Retinal pigment epithelial cell (primary cell): ENCODE results near the gene SP2.

Experiments used
- DNase-seq: peaks from one replicate; pipeline ENCODE4 v3.0.0-alpha.2; 2010; ENCODE audit warnings: low read depth
- H3K4me3 ChIP-seq: 2 replicates; pipeline ENCODE4 v1.5.1; 2011; ENCODE audit warnings: mild to moderate bottlenecking, low read length, control low read depth, moderate library complexity
- CTCF ChIP-seq: conservative IDR thresholded peaks from 2 replicates; pipeline ENCODE4 v1.5.1; 2011; ENCODE audit warnings: low read depth, low read length, control low read depth, inconsistent platforms

Gene SP2

DNA sequence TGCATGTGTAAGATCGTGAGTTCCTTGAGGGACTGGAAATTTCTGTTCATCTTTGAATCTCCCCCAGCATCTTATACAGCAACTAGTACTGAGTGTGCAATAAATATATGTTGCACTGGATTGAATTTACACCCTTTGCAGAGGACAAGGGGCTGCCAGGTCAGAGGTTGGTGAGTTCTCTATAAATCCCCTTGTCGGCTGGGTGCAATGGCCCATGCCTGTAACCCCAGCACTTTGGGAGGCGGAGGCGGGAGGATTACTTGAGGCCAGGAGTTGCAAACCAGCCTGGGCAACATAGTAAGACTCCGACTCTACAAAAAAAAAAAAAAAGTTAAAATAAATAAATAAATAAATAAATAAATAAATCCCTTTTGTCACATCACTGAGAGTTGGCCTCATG lies 35.6 kb upstream of the SP2 start:
- no peak for TF ChIP-seq CTCF
- no peak overlapping the region for H3K4me3 ChIP-seq
- DNase-seq: no peak

- DNase-seq: peak; percentile 43
- H3K4me3 ChIP-seq: no peak overlapping the region
- TF ChIP-seq CTCF: no peak
Measured at GRCh38 chr17:47862621-47863440, 33.2 kb upstream of the SP2 start.

GRCh38 chr17:47864791-47865216 lies 31.2 kb upstream of the SP2 start:
- DNase-seq: no peak
- TF ChIP-seq CTCF: no peak
- H3K4me3 ChIP-seq: no peak overlapping the region

- H3K4me3 ChIP-seq: no peak overlapping the region
- no peak for TF ChIP-seq CTCF
- no peak for DNase-seq
Measured at GRCh38 chr17:47866941-47867340, 29.1 kb upstream of the SP2 start.

DNA sequence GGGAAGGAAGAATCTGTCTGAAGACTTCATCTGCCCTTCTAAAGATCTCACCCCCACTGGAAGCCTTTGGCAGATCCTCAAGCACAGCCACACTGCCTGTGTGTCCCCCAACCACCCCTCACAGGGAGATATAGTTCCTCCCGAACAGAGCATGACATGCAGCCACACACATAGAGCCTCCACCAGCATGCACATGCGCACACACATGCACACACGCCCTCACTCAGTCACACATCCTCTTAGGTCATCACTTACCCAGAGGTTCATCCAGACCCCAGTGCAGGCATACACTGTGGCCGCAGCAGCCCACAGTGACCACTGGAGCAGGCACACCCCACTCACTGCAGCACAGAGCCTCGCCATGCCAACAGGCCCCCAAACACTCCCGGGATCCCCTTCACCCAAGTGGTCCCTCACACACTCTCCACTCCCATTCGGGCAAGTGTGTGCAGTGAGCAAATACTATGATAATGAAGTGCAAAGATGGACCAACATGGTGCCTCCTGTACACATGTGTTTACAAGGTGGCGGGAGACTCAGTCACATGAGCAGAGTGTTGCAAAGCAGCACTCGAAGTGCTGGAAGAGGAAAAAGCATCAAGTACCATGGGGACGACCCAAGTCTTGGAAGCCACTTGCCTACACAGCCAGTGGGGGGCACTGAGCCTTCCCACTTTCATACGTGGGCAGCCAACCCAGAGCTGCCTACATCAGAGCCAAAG lies 28.1 kb upstream of the SP2 start:
- DNase-seq: no peak
- H3K4me3 ChIP-seq: no peak overlapping the region
- no peak for TF ChIP-seq CTCF

DNA sequence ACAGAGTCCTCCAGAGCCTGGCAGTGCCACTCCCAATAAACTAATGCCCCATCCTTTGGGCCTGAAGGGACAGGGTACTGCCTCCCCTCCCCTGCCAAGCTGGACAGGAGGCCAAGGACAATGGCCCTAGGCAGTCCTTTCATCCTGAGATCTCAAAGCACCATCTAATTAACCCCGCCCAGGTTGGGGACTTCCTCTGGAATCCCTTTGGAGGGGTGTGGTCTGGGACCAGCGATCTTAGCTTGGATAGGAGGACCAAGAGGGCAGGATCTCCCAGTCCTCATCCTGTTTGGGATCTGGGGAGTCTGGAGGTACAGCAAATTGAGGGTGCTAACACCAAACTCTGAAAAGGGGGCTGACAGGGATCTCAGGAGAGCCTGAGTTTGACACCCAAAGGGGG lies 26.9 kb upstream of the SP2 start:
- no peak for TF ChIP-seq CTCF
- H3K4me3 ChIP-seq: no peak overlapping the region
- no peak for DNase-seq

DNA sequence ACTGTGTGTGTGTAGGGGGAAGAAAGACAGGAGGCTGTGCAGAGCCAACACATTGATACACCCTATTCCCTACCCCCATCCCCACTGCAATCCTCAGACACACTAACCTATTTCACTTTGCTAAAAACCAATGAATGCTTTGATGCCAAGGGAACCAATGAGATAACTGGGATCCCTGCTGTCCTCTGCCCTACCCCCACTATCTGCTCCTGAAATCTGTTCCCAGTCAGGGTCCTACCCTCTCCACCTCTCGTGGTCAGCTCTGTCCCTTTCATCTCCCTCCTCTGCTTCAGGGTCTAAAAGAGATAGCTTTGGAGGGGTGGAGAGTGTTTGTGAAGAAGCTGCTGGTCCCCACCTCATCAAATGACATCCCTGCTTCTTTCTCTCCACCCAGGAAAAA lies 26.0 kb upstream of the SP2 start:
- TF ChIP-seq CTCF: no peak
- H3K4me3 ChIP-seq: no peak overlapping the region
- no peak for DNase-seq
